Retinal pigment epithelial cell (primary cell): Measurements from ENCODE around the gene USP25.
A peak's percentile ranks its signal among the peaks of the same experiment; 100 is the strongest.

Source experiments
- DNase-seq: peaks from one replicate; pipeline ENCODE4 v3.0.0-alpha.2; 2010; ENCODE audit warnings: low read depth
- H3K4me3 ChIP-seq: 2 replicates; pipeline ENCODE4 v1.5.1; 2011; ENCODE audit warnings: mild to moderate bottlenecking, low read length, control low read depth, moderate library complexity
- TF ChIP-seq, protein P1 (sequence below): conservative IDR thresholded peaks from 2 replicates; pipeline ENCODE4 v1.5.1; 2011; ENCODE audit warnings: low read depth, low read length, control low read depth, inconsistent platforms

The USP25 gene

DNA sequence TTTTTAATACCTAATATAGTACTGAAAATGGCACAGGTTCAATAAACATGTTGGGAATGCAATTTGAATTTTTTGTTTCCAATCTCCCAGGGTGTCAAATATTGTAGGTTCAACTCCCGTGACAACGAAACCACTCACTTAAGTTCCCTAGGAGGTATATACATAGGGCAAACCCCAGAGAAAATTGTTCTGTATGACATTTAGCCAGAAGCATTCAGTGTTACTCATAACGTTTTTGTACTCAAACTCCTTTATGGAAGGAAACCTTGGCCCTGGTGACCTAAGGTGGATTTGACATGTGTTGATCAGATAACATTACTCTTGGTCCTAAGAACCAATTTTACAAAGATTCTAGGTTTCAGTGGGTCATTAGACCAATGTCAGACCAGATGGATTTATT lies 110.6 kb downstream of the USP25 start:
- no peak overlapping the region for H3K4me3 ChIP-seq
- no peak for DNase-seq
- TF ChIP-seq, protein P1, sequence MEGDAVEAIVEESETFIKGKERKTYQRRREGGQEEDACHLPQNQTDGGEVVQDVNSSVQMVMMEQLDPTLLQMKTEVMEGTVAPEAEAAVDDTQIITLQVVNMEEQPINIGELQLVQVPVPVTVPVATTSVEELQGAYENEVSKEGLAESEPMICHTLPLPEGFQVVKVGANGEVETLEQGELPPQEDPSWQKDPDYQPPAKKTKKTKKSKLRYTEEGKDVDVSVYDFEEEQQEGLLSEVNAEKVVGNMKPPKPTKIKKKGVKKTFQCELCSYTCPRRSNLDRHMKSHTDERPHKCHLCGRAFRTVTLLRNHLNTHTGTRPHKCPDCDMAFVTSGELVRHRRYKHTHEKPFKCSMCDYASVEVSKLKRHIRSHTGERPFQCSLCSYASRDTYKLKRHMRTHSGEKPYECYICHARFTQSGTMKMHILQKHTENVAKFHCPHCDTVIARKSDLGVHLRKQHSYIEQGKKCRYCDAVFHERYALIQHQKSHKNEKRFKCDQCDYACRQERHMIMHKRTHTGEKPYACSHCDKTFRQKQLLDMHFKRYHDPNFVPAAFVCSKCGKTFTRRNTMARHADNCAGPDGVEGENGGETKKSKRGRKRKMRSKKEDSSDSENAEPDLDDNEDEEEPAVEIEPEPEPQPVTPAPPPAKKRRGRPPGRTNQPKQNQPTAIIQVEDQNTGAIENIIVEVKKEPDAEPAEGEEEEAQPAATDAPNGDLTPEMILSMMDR, result no peak

DNA sequence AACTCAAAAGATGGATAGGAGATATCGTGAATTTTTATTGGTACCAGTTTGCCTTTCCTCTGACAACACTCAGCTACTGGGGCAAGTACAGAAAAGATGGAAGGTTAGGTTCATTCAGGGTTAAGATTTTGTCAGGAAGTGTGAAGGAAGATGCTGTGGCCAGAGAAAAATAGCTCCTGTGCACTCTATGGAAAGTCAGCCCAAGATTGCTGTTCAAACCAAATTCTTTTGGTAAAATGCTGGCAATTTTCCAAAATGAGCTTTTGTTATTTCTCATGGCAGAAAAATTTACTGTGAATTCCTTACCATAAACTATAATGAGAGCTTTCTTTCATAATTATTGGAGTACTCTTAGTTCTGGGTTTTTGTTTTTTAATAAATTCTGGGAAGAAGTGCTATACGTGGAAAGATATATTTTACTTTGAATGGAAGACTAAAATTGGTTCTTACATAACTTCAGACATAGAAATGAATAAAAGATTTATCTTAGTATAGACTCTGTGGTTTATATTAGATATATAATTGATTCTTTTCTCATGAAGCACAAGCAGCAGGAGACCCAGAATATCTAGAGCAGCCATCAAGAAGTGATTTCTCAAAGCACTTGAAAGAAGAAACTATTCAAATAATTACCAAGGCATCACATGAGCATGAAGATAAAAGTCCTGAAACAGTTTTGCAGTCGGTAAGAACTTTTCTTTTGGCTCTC lies 112.2 kb downstream of the USP25 start:
- H3K4me3 ChIP-seq, result no peak overlapping the region
- TF ChIP-seq, protein P1, result no peak
- DNase-seq, result peak; percentile 81

DNA sequence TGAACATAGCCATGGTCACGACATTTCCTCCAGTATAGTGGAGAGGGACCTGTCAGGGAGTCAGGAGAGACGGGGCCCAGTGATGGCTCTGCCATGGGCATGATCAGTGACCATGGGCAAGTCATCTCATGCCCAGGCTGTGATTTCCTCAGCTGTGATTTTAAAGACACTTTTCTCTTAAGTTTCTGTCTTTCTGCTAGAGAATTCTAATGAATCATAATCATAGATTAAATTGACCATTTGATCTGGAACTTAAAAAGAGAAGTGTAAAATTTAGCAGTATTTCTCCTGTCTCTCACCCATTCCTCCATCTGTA lies 112.7 kb downstream of the USP25 start:
- no peak for DNase-seq
- TF ChIP-seq, protein P1, result no peak
- no peak overlapping the region for H3K4me3 ChIP-seq

DNA sequence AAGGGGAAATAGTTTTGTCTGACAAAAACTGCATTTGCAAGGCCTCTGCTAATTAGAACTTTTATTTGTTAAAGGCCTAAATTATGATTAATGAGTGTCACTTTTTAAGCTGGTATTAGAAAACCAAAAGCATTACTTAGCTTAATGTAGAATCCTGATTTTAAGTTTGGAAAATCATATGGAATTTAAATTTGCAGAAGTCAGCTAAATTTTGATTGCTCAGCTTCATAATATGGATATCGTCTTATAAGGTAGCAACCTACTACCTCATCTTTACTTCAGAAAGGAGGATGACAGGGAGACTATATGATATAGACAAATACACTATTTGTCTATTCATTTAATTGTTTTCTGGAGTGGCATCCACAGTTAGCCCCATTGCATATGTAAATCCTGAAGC lies 114.0 kb downstream of the USP25 start:
- no peak for DNase-seq
- TF ChIP-seq, protein P1, result no peak
- H3K4me3 ChIP-seq, result no peak overlapping the region

DNA sequence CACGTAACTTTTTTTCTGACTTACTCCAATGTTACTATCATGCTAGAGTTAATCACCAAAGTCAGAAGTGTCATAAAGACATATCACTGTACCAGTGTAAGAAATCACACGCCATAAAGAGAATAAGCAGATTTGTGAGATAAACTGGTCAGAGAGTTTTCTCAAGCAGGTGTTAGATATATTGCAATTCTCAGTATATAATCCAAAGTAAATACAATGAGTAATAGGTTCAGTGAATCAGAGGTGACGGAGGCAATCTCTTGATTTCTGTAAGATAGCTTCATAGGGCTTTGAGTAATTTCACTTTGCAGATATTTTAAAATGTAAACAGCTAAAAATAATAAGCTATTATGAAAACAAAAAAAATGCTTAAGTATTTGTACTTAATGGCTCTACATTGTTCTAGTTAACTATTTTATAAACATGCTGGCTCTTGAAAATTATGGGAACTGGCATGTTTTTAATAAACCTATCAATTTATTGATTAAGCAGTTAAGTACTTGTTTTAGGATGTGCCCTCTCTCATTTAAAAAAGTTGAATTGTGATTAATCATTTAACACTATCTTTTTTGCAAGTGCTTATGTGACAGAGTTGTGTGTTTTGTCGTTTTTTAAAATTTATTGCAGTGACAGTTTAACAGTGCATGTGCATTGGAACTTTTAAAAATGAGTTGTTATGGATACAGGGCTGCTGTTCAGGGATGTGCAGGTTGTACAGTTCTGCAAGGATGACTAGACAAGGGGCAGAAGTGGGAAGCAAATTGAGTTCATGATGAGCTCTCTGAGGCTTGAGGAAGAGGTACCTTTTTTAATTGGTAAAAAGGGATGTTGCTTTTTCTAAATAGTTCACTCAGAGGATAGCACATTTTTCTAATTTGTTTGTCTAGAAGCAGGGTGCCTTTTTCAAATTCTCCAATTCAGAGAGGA lies 119.1 kb downstream of the USP25 start:
- DNase-seq, result peak; percentile 72
- TF ChIP-seq, protein P1, result no peak
- H3K4me3 ChIP-seq, result no peak overlapping the region

DNA sequence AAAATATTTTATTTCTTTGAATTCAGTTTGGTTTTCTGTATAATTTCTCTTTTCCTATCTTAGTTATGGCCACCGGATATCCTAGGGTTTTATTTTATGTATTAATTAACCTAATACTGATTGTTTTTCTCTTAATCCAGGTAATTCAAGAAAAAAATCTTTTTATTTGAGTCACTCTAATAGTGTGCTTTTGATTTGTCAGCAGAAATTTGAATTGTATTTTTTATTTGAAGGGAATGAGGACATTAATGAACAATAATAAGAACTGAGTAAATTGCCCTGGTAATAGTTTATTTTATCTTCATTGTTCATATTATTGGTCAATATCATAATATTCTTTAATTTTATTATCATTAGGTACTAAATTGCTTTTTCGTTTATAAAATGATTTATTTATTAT lies 120.1 kb downstream of the USP25 start:
- no peak for DNase-seq
- TF ChIP-seq, protein P1, result no peak

DNA sequence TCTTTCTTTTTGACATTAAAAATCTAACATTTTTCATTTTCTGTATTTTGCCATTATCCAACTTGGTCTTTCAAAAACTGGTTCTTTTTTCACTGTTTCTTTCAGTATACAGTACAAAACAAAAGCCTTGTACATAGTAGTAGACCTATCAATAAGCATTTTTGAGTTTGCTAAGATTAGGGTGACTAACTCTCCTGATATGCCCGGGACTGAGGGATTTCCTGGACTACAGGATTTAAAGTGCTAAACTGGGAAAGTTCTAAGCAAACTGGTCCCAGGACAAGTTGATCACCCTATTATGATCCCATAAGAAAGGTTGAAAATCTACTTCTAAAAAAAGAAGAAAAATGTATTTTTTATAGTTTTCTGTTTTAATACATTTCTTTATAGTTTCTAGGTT lies 120.9 kb downstream of the USP25 start:
- peak; percentile 92 for DNase-seq
- TF ChIP-seq, protein P1, result no peak

More for the DNA sequence above, 120.1 kb downstream of the USP25 start:
- no peak overlapping the region for H3K4me3 ChIP-seq

More for the DNA sequence above, 120.9 kb downstream of the USP25 start:
- H3K4me3 ChIP-seq, result no peak overlapping the region
